ENCODE results near the gene ATG14.

GRCh38 chr14:55382483-55382882 lies 29.1 kb downstream of the ATG14 start:
- TF ChIP-seq ZNF70 (CRISPR knock-in tag; IDR thresholded peaks at IDR 0.05) (no peak), ARNTL (CRISPR knock-in tag; IDR thresholded peaks at IDR 0.05; ENCODE audit: borderline replicate concordance, low read depth) (no peak), POU6F1 (CRISPR knock-in tag; IDR thresholded peaks at IDR 0.05; ENCODE audit: borderline replicate concordance, low read depth) (no peak), SNAI2 (CRISPR knock-in tag; IDR thresholded peaks at IDR 0.05) (no peak), ZNF8 (CRISPR knock-in tag; IDR thresholded peaks at IDR 0.05) (no peak), TSHZ2 (CRISPR knock-in tag; IDR thresholded peaks at IDR 0.05) (no peak), PATZ1 (CRISPR knock-in tag; IDR thresholded peaks at IDR 0.05; ENCODE audit: borderline replicate concordance) (no peak), GLIS3 (CRISPR knock-in tag; IDR thresholded peaks at IDR 0.05) (no peak), CREB5 (CRISPR knock-in tag; IDR thresholded peaks at IDR 0.05; ENCODE audit: low read depth) (no peak), ESRRG (CRISPR knock-in tag; IDR thresholded peaks at IDR 0.05) (no peak)

Data from SK-N-SH treated with all-trans-retinoic acid at 6 μM for 48 hours (cell line).